MM.1S (cell line): ENCODE results near the gene RGS6.

Experiments
- CTCF ChIP-seq: fragments of 300-600 bp; sonication (generic); IDR thresholded peaks from 2 replicates; pipeline ENCODE4 v1.5.1; 2016; ENCODE audit warnings: antibody characterized with exemption, low read length, mixed read lengths
- EZH2 ChIP-seq: fragments of 300-600 bp; sonication (generic); optimal IDR thresholded peaks from 2 replicates; pipeline ENCODE3; 2017; ENCODE audit warnings: low read depth, mild to moderate bottlenecking, antibody characterized with exemption, low read length, mixed read lengths
- EZH2phosphoT487 ChIP-seq: fragments of 300-600 bp; sonication (generic); IDR thresholded peaks from 2 replicates; pipeline ENCODE4 v1.6.1; 2018; ENCODE audit warnings: antibody characterized with exemption, low read length

DNA sequence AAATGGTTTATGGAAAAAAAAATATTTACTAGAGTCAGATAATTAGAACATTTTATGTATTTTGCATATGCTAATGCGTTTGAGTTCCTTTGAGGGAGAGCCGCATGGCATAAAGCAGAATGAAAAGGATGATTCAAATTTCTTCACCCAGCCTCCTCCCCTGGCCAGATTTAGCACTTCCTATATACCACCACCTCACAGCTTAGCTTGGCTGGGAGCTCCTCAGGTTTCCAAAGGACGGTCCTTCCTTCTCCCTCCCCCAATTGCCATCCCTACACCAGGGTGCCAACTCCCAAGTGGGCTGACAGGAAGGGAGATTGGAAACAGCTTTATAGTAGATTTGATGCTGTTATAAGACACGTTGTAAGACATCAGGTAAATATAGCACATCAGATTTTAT is 157.4 kb downstream of the RGS6 start:
- TF ChIP-seq CTCF (no peak), EZH2 (no peak), EZH2phosphoT487 (no peak)
